A673 (cell line): ENCODE measurements around the gene ATP1B2. TPM values are rescaled to one million over a fixed set of nuclear protein-coding genes. Genes with fewer than 3 reads are reported as not detected.
A peak's percentile ranks its signal among the peaks of the same experiment; 100 is the strongest.

Source experiments
- BruUV-seq: library from RNA; stranded (reverse); fragments of 400-500 nt; replicated peaks from 2 replicates; lab custom pipeline; 2021; lab: Mats Ljungman, UMichigan
- CTCF ChIA-PET: fragments of 300-600 bp; sonication (Branson Sonifier 250); formaldehyde crosslinking; loops from one replicate; lab custom pipeline; 2022; ENCODE audit warnings: antibody characterized with exemption; lab: Charles Lee
- POLR2A ChIA-PET: fragments of 300-600 bp; sonication (Branson Sonifier 250); formaldehyde crosslinking; loops from one replicate; lab custom pipeline; 2022; ENCODE audit warnings: antibody characterized with exemption; ENCODE audit not compliant: low non-redundant PET; lab: Charles Lee
- DNase-seq: peaks from one replicate; pipeline ENCODE4 v3.0.0-alpha.2; 2015; ENCODE audit warnings: low spot score
- H3K27ac ChIP-seq: fragments of 200-600 bp; sonication (generic); 2 replicates; pipeline ENCODE4 v1.5.1; 2016; ENCODE audit warnings: mixed run types, low read depth, mild to moderate bottlenecking, mixed read lengths, antibody characterized with exemption, low read length; ENCODE audit not compliant: poor library complexity, severe bottlenecking
- H3K27me3 ChIP-seq: fragments of 200-600 bp; sonication (generic); replicated peaks from 2 replicates; pipeline ENCODE4 v1.6.1; 2017; ENCODE audit warnings: mixed run types, low read depth, mild to moderate bottlenecking, mixed read lengths, antibody characterized with exemption, low read length; ENCODE audit not compliant: insufficient read depth, poor library complexity
- H3K36me3 ChIP-seq: fragments of 200-600 bp; sonication (generic); 2 replicates; pipeline ENCODE4 v1.6.1; 2016; ENCODE audit warnings: mixed run types, mild to moderate bottlenecking, mixed read lengths, antibody characterized with exemption, low read length; ENCODE audit not compliant: insufficient read depth, poor library complexity, severe bottlenecking
- H3K4me1 ChIP-seq: fragments of 200-600 bp; sonication (generic); 2 replicates; pipeline ENCODE4 v1.6.1; 2017; ENCODE audit warnings: mixed run types, mild to moderate bottlenecking, mixed read lengths, antibody characterized with exemption, low read length; ENCODE audit not compliant: insufficient read depth, poor library complexity, severe bottlenecking
- H3K4me3 ChIP-seq: fragments of 200-600 bp; sonication (generic); 2 replicates; pipeline ENCODE4 v1.5.1; 2016; ENCODE audit warnings: low read depth, mixed run types, mild to moderate bottlenecking, mixed read lengths, low read length; ENCODE audit not compliant: poor library complexity, severe bottlenecking
- H3K9me3 ChIP-seq: fragments of 200-600 bp; sonication (generic); 2 replicates; pipeline ENCODE4 v1.6.1; 2016; ENCODE audit warnings: mixed run types, low read depth, mild to moderate bottlenecking, mixed read lengths, antibody characterized with exemption, low read length; ENCODE audit not compliant: poor library complexity, severe bottlenecking
- CTCF ChIP-seq: fragments of 300-800, 200-600 bp; sonication (generic); conservative IDR thresholded peaks from 2 replicates; pipeline ENCODE4 v1.5.1; 2017; ENCODE audit warnings: low read depth, mild to moderate bottlenecking, antibody characterized with exemption, low read length, moderate library complexity, mixed read lengths
- EZH2 ChIP-seq: fragments of 200-600 bp; sonication (generic); IDR thresholded peaks from 2 replicates; pipeline ENCODE4 v1.6.1; 2017; ENCODE audit warnings: borderline replicate concordance, low read depth, mild to moderate bottlenecking, mixed read lengths, antibody characterized with exemption, low read length; ENCODE audit not compliant: poor library complexity, severe bottlenecking
- intact Hi-C: fragments of 100-400 bp; cut with micrococcal nuclease; formaldehyde crosslinking; loops from one replicate; pipeline ENCODE4 v1.10.0; 2022; ENCODE audit not compliant: unreplicated experiment
- total RNA-seq: library from RNA; stranded (reverse); gene quantifications from 2 replicates; pipeline ENCODE4 v1.2.3, GENCODE V29; 2021

The ATP1B2 gene
- total RNA-seq, 1 experiment from 2014 or later = 3.5 TPM

GRCh38 chr17:7703584-7704479 lies 53.1 kb downstream of the ATP1B2 start:
- Histone ChIP-seq H3K4me1 (peaks cover 32% of the 10 kb centered on the region), H3K36me3 (peaks cover 8% of the 10 kb centered on the region), H3K27me3 (no peaks in the 10 kb centered on the region), H3K27ac (no peak overlapping the region), H3K9me3 (no peaks in the 10 kb centered on the region), H3K4me3 (peak overlapping the region; percentile 78)
- peak; percentile 85 for DNase-seq
- TF ChIP-seq EZH2 (no peak), CTCF (no peak)
- intact Hi-C loops = loop anchor here (1.0 kb wide), 1 partner anchor 13 kb away; the partner anchor contains the start of gene DNAH2
- BruUV-seq = no TSS peak
- CTCF ChIA-PET = interaction anchor here (0.5 to 1.6 kb wide), 2 partner anchors 16 to 300 kb away, joined by 4 to 5 read pairs; partner anchors contain the start of genes TMEM256 and TP53
- POLR2A ChIA-PET = interaction anchor here (0.5 to 0.6 kb wide), 2 partner anchors 14 to 130 kb away, joined by 4 to 9 read pairs; no protein-coding TSS in a partner anchor

GRCh38 chr17:7704601-7705268 lies 54.0 kb downstream of the ATP1B2 start, which contains the start of gene EFNB3:
EFNB3 (plus strand) TSS chr17:7705202; CDS start chr17:7705599, 397 bp downstream.
- Histone ChIP-seq H3K9me3 (no peaks in the 10 kb centered on the region), H3K4me3 (peak within 1 kb of the TSS; percentile 78), H3K36me3 (peaks cover 8% of the 10 kb centered on the region), H3K27ac (peak within 1 kb of the TSS; percentile 59), H3K4me1 (peaks cover 32% of the 10 kb centered on the region), H3K27me3 (no peaks in the 10 kb centered on the region)
- peak; percentile 81 for DNase-seq
- intact Hi-C loops = loop anchor here (1.0 kb wide), 1 partner anchor 13 kb away; the partner anchor contains the start of gene DNAH2
- TF ChIP-seq CTCF = no peak
- no peak for TF ChIP-seq EZH2
- no TSS peak for BruUV-seq
- ChIA-PET POLR2A (interaction anchor here (0.6 kb wide), 1 partner anchor 61 kb away, joined by 4 read pairs; no protein-coding TSS in a partner anchor), CTCF (interaction anchor here (1.0 kb wide), 1 partner anchor 12 kb away, joined by 4 read pairs; no protein-coding TSS in a partner anchor)
